OCI-LY1 (cell line): ENCODE measurements around the gene TTC17.

ENCODE experiments used
- H2AFZ ChIP-seq: fragments of 200-600 bp; sonication (generic), shearing (Covaris generic); 2 replicates; pipeline ENCODE4 v1.6.0; 2014; ENCODE audit warnings: antibody characterized with exemption, mild to moderate bottlenecking, low read length
- H3F3A ChIP-seq: fragments of 200-600 bp; sonication (generic), shearing (Covaris generic); 2 replicates; pipeline ENCODE4 v1.6.0; 2014; ENCODE audit warnings: mild to moderate bottlenecking, antibody characterized with exemption, low read length, moderate library complexity; ENCODE audit not compliant: insufficient read depth
- H3K27ac ChIP-seq: fragments of 200-600 bp; sonication (generic); 2 replicates; pipeline ENCODE4 v1.5.1; 2014; ENCODE audit warnings: low read length, mixed run types, mild to moderate bottlenecking, low read depth; ENCODE audit not compliant: poor library complexity, severe bottlenecking
- H3K27me3 ChIP-seq: fragments of 200-600 bp; sonication (generic); 2 replicates; pipeline ENCODE4 v1.6.0; 2014; ENCODE audit warnings: antibody characterized with exemption, mild to moderate bottlenecking, low read length, moderate library complexity; ENCODE audit not compliant: insufficient read depth
- H3K36me3 ChIP-seq: fragments of 200-600 bp; sonication (generic); 2 replicates; pipeline ENCODE4 v1.6.1; 2014; ENCODE audit warnings: mild to moderate bottlenecking, antibody characterized with exemption, low read length, moderate library complexity, mixed read lengths; ENCODE audit not compliant: insufficient read depth
- H3K4me1 ChIP-seq: fragments of 200-600 bp; sonication (generic); 2 replicates; pipeline ENCODE4 v1.5.1; 2014; ENCODE audit warnings: mild to moderate bottlenecking, low read length, moderate library complexity; ENCODE audit not compliant: insufficient read depth, severe bottlenecking
- H3K4me2 ChIP-seq: fragments of 200-600 bp; sonication (generic), shearing (Covaris generic); 2 replicates; pipeline ENCODE4 v1.6.1; 2014; ENCODE audit warnings: low read length
- H3K4me3 ChIP-seq: fragments of 200-600 bp; sonication (generic); 2 replicates; pipeline ENCODE4 v1.5.1; 2014; ENCODE audit warnings: low read length, low read depth, mild to moderate bottlenecking, mixed read lengths; ENCODE audit not compliant: poor library complexity, severe bottlenecking
- H3K79me2 ChIP-seq: fragments of 200-600 bp; shearing (Covaris generic); 2 replicates; pipeline ENCODE4 v1.6.1; 2016; ENCODE audit warnings: mixed run types, low read length, mixed read lengths; ENCODE audit not compliant: insufficient read depth
- H3K9ac ChIP-seq: fragments of 200-600 bp; sonication (generic), shearing (Covaris generic); 2 replicates; pipeline ENCODE4 v1.6.1; 2014; ENCODE audit warnings: mild to moderate bottlenecking, low read length, mixed read lengths
- H3K9me2 ChIP-seq: fragments of 200-600 bp; sonication (generic), shearing (Covaris generic); 2 replicates; pipeline ENCODE4 v1.6.1; 2014; ENCODE audit warnings: low read depth, mild to moderate bottlenecking, low read length, mixed read lengths
- H3K9me3 ChIP-seq: fragments of 200-600 bp; shearing (Covaris generic); 2 replicates; pipeline ENCODE4 v1.6.1; 2014; ENCODE audit warnings: low read length, mixed read lengths
- H4K20me1 ChIP-seq: fragments of 200-600 bp; sonication (generic), shearing (Covaris generic); 2 replicates; pipeline ENCODE4 v1.6.0; 2016; ENCODE audit warnings: mild to moderate bottlenecking, low read length; ENCODE audit not compliant: insufficient read depth
- EZH2 ChIP-seq: fragments of 200-600 bp; sonication (generic), shearing (Covaris generic); IDR thresholded peaks from 2 replicates; pipeline ENCODE4 v1.8.0; 2017; ENCODE audit warnings: borderline replicate concordance, mixed run types, mild to moderate bottlenecking, antibody characterized with exemption, low read length, moderate library complexity, mixed read lengths
- TF ChIP-seq, protein P1 (sequence below): fragments of 200-600 bp; sonication (generic), shearing (Covaris generic); IDR thresholded peaks from 2 replicates; pipeline ENCODE4 v1.5.1; 2017; ENCODE audit warnings: mild to moderate bottlenecking, antibody characterized with exemption, low read length, moderate library complexity, mixed read lengths

Gene TTC17

DNA sequence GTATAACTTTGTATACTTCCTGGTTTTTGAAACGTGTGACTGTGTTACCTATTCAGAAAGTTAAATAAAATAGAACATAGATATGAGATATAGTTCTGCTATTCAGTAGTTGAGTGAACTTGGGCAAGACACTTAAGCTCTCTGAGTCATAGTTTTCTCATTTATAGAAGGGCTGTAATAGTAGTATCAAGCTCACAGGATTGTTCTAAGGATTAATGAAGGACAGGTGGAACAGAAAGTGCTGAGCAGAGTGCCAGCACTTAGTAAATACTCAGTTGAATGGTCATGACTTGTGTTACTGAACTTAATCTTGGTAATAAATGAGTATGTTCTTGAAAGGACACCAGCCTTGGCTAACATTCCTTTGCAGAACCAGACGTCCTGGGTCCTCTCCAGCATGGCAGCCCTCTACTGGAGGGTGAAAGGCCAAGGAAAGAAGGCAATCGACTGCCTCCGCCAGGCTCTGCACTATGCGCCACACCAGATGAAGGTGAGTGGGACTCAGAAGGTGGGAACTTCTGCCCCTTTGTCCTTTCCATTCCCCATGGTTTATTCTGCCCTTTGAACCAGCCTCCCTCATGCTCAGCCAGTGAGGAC lies 131.2 kb downstream of the TTC17 start:
- TF ChIP-seq, protein P1, sequence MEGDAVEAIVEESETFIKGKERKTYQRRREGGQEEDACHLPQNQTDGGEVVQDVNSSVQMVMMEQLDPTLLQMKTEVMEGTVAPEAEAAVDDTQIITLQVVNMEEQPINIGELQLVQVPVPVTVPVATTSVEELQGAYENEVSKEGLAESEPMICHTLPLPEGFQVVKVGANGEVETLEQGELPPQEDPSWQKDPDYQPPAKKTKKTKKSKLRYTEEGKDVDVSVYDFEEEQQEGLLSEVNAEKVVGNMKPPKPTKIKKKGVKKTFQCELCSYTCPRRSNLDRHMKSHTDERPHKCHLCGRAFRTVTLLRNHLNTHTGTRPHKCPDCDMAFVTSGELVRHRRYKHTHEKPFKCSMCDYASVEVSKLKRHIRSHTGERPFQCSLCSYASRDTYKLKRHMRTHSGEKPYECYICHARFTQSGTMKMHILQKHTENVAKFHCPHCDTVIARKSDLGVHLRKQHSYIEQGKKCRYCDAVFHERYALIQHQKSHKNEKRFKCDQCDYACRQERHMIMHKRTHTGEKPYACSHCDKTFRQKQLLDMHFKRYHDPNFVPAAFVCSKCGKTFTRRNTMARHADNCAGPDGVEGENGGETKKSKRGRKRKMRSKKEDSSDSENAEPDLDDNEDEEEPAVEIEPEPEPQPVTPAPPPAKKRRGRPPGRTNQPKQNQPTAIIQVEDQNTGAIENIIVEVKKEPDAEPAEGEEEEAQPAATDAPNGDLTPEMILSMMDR: no peak
- TF ChIP-seq EZH2: no peak
- H3K4me1 ChIP-seq: no peaks in the 10 kb centered on the region
- no peaks in the 10 kb centered on the region for H3K9me3 ChIP-seq
- H3K4me3 ChIP-seq: no peak overlapping the region
- no peak overlapping the region for H3K27ac ChIP-seq
- H3K9ac ChIP-seq: no peak overlapping the region
- H3K4me2 ChIP-seq: no peak overlapping the region
- H3F3A ChIP-seq: no peaks in the 10 kb centered on the region
- peaks cover 19% of the 10 kb centered on the region; the same call in 1 of the 2 replicates for H3K36me3 ChIP-seq
- no peaks in the 10 kb centered on the region for H4K20me1 ChIP-seq
- no peaks in the 10 kb centered on the region for H3K79me2 ChIP-seq
- no peaks in the 10 kb centered on the region for H3K9me2 ChIP-seq
- H2AFZ ChIP-seq: no peak overlapping the region
- no peaks in the 10 kb centered on the region for H3K27me3 ChIP-seq

DNA sequence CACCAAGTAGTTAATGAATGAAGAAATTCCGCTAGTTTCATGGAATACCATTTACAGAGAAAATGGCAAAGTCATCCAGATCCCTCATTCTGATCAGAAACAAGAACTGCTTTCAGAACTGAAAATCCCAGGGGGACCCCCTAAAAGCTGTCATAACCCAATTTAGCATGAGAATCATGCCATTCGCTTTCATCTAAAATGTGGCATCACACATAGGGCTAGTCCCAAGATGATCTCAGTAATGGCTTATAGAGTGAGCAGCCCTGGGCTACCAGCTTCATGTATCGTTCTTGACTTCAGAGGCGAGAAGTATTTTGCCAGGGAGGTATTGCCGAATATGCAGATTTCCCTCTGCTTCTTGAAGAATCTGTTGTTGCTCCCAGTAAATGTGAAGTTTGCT lies 134.0 kb downstream of the TTC17 start:
- Histone ChIP-seq H2AFZ (no peak overlapping the region), H3K4me3 (no peak overlapping the region), H3K9ac (no peak overlapping the region), H3K27ac (no peak overlapping the region), H3K4me2 (no peak overlapping the region), H3K9me3 (no peaks in the 10 kb centered on the region), H3K27me3 (no peaks in the 10 kb centered on the region), H4K20me1 (no peaks in the 10 kb centered on the region), H3K36me3 (peaks cover 19% of the 10 kb centered on the region; the same call in 1 of the 2 replicates), H3F3A (no peaks in the 10 kb centered on the region), H3K4me1 (no peaks in the 10 kb centered on the region), H3K9me2 (no peaks in the 10 kb centered on the region), H3K79me2 (no peaks in the 10 kb centered on the region)
- no peak for TF ChIP-seq EZH2
- TF ChIP-seq, protein P1: no peak

DNA sequence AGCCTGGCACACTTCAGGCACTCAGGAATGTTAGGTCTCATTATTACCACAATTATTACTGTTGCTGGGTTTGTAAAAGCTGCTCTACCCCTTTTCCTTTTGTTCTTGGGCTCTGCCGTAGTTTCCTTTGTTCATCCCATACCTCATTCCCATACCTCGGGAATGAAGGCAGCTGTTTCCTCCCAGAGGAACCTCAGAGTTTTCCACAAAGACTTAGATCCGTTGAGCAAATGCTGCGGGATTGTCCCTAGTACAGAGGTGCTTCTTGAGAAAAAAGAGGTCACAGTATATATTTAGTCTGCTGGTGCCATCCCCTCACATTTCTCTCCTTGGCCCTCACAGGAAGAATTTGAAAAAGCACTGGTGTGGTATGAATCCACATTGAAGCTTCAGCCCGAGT lies 134.7 kb downstream of the TTC17 start:
- no peak overlapping the region for H3K4me2 ChIP-seq
- H3F3A ChIP-seq: no peaks in the 10 kb centered on the region
- H3K27me3 ChIP-seq: no peaks in the 10 kb centered on the region
- H3K9me3 ChIP-seq: no peaks in the 10 kb centered on the region
- no peak overlapping the region for H3K4me3 ChIP-seq
- H3K36me3 ChIP-seq: peaks cover 19% of the 10 kb centered on the region; the same call in 1 of the 2 replicates
- H2AFZ ChIP-seq: no peak overlapping the region
- H3K9me2 ChIP-seq: no peaks in the 10 kb centered on the region
- no peaks in the 10 kb centered on the region for H3K79me2 ChIP-seq
- H4K20me1 ChIP-seq: no peaks in the 10 kb centered on the region
- no peak overlapping the region for H3K27ac ChIP-seq
- TF ChIP-seq EZH2: no peak
- TF ChIP-seq, protein P1: no peak
- no peak overlapping the region for H3K9ac ChIP-seq
- H3K4me1 ChIP-seq: no peaks in the 10 kb centered on the region
